Suppressor macrophage treated with lipopolysaccharide for 1 hour (primary cell): ENCODE data around the gene NECAB2.

Experiments
- DNase-seq, 3 donors: peaks; one replicate each; pipeline ENCODE4 v3.0.0-alpha.2; 2020 to 2022

NECAB2 gene

DNA sequence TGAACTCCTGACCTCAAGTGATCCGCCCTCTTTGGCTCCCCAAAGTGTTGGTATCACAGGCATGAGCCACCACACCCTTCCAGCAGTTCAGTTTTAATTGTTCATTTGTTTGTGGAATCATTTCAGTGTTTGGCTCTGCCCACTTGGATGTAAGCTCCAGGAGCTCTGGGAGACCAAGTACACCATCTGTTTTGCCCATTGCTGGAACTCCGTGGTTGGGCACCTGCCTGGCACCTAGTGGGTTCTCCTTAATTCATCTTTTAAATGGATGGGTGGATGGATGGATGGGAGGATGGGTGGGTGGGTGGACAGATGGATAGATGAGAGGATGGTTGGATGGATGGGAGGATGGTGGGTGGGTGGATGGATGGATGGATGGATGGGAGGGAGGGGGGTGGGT, 953 bp upstream of the NECAB2 start:
- DNase-seq, result no peak

DNA sequence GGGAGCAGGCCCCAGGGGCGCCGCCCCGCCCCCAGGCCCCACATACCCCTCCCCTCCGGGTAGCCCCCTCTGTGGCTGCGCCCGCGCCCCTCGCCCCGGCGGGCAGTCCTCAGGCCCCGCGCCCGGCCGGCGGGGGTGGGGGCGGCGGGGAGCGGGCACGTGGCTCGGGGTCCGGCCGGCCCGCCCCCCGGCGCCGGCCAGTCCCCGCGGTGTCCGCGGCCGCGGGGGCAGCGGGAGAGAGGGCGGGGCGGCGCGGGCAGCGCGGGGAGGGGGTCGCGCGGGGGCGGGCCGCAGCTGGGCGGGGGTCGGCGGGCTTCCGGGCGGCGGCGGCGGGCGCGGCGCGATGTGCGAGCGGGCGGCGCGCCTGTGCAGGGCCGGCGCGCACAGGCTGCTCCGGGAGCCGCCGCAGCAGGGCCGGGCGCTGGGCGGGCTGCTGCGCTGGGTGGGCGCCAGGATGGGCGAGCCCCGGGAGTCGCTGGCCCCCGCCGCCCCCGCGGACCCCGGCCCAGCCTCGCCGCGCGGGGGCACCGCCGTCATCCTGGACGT, 335 bp downstream of the NECAB2 start:
- DNase-seq, result peak in 1 of 3 donors; percentile 27

DNA sequence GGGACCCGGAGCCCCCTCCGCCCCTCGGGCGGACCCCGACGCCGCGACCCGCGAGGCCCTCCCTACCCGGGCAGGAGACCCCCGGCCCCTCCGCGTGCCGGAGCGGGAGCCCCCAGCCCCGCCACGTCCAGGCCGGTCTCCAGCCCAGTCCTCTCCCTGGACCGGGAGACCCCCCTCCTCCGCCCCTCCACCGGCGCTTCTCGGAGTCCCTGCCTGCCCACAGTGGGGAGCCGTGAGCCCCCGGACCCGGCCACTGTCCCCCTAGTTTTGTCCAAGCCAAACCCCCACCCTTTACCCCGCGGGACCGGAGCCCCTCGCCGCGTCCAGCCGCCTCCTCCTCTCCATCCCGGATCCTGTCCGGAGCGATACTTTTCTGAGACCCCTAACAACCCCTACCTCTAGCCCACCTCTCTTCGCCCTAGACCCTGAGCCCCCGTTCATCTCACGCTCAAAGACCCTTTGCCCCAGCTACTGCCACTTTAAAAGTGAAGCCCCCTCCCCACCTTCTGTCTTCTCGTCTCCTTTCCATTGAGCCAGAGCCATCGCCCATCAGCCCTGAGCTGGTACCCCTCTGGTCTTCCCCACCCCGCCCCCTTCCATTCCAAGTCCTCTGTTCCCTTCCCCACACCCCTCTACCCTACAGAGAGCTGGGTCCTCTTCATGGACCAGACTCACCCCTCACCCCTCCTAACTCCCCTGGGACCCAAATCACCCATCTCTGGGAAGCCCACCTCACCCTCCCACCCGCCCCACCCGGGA, 1.0 kb downstream of the NECAB2 start:
- no peak for DNase-seq

DNA sequence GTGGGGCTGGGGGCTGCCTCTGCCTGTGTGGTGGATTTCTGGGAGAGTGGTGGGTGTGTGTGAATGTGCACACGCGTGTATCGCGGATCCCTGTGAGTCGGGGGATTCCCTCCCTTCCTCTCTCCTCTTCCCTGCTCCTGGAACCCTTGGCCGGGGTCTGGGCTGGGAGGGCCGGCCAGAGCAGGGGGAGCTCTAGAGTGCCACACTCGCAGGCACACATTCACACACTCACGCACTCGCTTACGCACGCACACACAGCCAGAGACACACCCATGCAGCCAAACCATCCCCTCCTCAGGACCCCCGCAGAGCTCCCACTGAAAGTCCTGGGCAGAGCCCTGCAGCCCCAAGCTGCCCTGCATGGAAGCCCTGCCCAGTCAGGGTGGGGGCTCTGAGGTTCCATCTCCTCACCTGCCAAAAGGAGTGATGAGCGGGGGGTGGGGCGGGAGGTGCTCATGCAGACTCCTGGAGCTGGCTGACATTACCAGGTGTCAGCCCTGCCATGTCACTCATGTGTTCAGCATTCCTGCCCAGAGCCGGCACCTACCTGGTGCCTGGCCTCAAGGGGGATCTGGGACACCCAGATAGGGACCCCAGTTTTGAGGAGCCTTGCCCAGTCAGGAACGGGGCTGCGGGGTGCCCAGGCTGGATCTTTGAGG, 1.9 kb downstream of the NECAB2 start:
- no peak for DNase-seq

DNA sequence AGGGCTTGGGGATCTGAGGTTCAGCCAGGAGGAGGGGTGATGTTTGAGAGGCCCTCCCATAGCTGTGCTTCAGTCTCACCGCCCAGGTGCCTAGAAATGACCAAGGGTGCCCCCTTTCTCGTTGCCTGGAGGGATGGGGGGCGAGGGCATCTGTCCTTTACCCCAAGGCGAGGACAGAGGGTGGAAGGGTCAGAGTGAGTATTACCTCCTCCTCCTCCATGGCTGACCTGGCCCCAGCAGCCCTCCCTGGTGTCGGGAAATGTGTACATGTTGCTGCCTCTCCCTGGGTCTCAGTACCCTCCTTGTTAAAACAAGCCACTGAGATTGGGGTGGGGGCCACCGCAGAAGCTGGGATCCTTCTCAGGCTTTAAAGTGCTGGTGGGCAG, 2.4 kb downstream of the NECAB2 start:
- no peak for DNase-seq

DNA sequence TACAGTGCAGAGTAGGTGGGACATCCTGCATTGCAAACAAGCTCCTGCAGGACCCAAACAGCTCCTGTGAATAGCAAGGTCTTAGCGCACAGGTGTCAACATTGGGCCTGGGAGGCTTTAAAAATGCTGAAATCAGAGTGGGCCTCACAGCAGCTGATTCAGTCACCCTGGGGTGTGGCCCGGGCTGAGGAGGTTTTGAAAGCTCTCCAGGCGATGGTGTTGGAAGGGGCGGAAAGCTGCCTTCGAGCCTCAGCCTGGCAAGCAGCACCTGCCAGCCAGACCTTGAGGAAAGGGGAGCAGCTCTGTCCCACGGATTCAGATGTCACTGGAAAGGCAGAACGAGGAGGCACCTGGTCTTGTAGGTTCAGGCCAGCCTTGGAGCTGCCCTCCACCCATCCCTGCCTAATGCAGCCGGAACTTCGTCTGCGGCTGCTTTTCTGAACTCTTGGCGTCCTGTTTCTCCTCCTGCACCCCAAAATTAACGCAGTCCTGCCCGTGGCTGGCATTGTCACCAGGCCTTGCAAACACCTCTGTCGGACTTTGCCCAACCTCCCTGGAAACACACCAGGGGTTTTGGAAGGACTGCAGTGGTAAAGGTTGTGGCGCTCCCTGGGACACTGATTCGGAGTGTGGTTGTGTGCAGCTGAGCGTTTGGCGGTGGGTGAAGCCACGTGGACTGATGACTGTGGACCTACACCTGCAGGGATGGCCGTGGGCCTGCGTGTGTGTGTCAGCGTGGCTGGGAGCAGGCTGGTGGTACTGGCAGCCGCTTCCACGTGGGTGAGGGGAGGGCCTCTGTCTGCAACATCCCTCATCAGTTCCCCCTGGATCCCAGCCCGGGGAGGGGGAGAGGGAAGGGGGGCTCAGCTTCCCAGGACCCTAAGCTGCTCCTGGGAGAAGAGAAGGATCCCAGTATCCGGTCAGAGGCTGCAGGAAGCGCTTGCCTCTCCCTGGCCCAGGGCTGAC, 3.4 kb downstream of the NECAB2 start:
- no peak for DNase-seq

DNA sequence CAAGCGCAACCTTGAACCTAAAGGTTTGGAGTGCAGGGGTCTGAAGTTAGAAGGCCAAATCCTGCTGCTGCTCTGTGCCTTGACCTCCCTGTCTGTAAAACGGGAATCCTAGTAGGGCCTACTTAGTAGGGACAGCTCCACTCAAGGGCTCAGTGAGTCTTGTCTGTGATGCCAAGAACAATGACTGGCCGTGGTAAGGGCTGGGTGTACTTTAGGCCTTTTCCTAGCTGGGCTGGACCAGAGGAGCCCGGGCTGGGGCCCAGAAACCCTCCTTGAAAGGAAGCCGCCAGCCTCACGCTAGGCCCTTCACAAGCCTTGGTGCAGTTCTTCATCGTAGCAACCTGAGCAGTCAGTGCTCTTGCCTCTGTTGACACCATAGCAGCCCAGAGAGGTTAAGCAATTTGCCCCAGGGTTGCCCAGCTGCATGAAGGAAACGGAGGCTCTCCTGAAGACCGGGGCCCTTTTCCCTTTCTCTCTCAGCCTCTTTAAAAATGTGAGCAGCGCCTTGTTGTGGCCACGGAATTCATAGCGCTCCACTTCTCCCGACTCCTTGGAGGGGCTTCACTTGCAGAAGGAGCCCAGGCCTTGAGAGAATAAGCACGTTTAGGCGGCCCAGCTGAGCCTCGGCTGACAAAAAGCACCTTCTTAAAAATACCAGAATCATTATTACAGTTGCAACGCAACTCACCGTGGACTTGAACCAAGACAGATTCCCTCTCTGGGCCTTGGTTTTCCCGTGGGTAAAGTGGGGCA, 4.4 kb downstream of the NECAB2 start:
- no peak for DNase-seq

DNA sequence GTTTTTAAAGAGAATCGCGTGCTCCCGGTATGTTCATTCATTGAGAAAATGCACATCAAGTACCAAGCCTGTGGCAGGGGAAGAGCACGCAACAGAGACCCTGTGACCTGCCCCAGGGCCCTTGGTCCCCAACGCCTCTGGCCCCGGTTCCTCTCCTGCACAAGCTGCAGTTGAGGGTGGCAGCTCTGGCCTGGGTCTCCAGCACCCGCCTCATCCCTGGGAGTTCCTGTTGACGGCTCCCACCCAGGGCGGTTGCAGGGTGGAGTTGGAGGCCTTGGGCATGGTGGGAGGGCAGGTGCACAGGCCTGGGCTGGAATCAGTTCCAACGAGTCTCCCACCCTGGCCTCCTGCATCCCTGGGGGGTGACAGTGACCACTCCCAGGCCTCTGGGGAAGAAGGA, 5.0 kb downstream of the NECAB2 start:
- DNase-seq, result no peak

DNA sequence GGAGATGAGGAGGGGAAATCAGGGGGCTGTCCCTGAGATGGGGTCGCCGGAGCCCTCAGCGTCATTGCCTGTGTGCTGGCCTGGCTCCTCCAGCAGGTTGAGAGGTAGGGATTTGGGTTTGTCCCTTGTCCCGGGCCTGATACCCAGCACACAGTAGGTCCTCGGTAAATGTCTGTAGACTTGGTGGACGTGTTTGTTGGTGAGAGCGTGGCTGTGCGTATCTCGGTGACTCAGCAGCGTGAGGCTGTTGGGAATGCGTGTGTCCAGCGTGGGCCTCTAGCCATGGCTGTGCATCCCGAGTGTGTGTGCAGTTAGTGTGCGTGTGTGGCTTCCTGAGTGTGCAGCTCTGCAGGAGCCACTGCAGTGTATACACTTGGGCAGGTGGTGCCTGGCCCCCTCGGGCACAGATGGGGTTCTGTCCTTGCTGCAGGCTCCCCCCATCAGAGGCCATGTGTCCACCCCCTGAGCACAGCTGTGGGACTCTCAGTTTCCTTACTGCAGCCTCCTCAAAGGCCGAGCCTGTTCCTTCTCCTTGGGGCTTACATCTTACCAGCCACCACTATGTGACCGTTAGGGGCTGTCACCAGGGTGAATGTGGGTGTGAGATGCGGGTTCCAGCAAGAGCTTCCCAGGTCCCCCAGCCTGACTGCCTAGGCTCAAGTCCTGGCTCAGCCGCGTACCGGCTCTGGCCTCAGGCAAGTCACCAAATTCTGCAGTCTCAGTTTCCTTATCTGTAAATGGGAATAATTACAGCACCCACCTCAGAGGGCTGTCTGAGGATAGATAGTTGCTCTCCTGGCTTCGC, 5.7 kb downstream of the NECAB2 start:
- DNase-seq, result no peak

DNA sequence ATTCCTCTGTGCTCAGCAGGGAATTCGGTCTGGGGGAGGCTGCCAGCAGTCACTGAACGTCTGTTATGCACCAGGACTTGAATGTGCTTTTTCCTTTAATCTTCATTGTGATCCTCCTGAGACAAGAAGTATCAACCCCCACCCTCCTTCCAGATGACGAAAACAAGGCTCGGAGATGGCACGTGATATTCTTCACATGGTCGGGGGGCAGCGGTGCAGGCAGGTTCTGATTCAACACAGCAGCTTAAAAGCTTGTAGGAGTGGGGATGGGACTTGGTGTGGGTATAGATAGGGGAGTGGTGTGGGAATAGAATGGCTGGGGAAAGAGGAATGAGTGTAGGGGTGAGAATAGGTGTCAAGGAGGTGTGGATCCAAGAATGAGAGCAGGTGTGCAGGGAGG, 6.4 kb downstream of the NECAB2 start:
- no peak for DNase-seq

DNA sequence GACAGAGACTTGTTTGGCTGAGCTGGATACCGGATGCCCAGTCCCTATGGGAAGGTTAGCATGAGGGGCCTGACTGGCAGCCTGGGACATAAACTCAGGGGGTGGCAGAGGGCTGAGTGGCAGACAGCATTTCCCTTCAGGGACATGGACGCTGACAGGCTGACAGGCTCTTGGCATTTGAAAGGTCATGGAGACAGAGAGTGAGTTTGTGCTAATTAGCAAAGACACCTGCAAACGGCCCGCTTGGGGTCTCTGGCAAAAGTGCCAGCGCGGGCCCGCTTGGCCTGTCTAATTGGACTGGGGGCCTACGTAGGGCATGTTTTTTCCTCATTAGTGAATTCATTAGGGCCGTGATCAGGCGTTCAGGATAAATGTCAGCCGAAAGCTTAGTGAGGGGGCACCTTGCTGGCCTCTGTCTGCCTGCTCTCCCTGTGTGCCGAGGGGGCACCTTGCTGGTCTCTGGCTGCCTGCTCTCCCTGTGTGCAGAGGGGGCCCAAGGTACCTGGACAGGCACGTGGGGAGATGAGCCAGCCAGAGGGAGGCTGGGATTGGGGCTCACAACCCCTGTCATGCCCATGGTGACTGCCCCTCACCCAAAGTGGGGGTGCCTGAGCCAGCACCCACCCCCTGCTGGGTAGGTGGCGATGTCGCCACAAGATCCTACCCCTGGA, 7.7 kb downstream of the NECAB2 start:
- no peak for DNase-seq

DNA sequence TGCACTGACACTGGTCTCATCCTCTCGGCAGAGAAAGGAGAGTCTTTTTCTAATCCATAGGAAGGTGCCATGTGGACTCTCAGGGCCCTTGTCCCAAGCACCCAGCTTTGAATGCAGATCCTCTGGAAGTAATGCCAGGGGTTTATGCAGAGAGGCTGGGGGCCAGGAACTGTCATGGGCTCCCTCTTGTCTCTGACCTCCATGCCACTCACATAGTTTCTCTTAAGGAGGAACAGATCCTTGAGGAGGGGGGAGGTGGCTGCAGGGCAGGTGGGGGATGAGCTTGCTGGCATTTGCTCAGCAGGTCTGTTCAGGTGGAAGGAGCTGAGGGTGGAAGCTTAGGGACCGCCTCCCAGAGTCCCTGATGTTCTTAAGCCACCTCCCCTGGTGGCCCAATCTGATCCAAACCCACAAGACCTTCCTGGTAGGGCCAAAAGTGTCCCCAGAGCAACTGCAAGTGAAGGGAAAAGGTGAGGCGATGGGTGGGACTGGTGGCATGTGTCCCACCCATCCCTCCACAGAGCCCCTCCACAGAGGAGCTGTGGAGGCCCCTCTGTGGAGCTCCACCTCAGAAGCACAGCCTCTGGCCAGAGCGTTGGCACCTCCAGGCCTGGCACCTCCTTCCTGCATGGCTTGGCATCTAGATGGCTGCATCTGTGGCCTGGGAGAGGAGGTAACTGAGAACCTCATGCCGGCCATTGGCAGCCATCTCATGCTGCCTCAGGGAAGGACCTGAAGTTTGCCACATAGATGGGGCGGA, 9.2 kb downstream of the NECAB2 start:
- no peak for DNase-seq

DNA sequence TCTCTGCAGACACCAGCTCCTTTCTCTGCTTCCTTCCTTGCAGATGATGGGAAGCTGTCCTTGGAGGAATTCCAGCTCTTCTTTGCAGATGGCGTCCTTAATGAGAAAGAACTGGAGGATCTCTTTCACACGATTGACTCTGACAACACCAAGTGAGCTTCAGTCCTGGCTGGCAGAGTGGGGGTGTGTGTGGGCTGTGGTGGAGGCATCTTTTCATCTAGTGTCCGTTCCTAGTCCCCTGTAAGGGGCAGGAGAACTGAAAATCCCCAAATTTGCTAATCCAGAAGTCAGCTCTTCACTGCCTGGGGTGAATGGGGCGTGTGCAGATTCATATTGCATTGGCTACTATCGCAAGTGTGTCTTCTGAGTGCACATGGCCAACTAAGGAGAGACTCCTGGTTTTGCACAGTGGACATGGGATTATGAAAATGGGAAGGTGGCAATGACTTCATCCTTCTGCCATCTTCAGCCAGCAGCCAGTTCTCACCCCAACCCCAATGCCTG, 10.4 kb downstream of the NECAB2 start:
- no peak for DNase-seq

DNA sequence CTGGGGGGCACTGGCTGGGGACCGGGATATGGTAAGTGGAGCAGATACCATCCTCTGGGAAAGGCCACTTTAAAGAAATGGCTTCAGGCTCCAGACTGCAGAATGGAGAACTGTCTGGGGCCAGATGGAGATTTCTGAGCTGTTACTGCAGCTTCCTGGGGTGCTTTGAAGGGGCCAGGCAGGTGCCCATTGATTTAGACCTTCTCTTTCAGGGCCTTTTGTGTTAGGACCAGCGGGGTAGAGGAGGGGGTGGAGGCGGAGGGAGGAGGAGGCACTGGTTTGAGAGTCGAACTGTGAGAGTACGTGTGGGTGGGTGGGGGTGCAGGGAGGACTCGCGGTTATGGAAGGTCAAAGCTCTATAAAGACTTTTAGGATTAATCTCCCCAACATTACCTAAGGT, 11.4 kb downstream of the NECAB2 start:
- no peak for DNase-seq

DNA sequence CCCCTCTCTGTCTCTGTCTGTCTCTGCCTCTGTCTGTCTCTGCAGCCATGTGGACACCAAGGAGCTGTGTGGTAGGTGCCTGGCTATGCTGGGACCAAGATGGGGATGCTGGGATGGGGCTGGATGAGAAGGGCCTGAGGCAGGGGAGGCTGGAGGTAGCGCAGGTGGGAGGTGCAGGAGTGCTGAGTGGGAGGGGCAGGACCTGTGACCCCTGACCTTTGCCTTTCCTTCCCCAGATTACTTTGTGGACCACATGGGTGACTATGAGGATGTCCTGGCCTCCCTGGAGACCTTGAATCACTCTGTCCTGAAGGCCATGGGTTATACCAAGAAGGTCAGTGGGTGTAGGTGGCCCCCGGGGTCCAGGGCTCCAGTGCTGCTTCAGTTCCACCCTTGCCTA, 12.8 kb downstream of the NECAB2 start:
- DNase-seq, result no peak

DNA sequence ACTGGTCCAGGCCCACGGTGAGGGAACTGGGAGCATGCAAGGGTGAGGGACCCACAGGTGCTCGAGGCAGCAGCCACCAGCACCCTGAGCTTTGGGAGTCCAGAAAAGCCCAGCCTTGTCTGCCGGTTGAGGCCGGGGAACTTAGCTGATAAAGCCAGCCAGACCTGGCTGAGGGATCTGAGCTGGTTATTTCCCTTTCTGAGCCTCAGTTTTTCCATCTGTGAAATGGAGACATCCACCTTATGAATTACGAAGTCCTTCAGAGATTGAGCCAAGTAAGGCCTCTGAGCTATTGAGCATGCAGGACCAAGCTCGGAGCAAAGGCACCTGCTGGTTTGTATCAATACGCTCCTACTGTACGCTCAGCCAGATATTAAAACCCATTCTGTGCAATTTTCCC, 13.8 kb downstream of the NECAB2 start:
- no peak for DNase-seq

DNA sequence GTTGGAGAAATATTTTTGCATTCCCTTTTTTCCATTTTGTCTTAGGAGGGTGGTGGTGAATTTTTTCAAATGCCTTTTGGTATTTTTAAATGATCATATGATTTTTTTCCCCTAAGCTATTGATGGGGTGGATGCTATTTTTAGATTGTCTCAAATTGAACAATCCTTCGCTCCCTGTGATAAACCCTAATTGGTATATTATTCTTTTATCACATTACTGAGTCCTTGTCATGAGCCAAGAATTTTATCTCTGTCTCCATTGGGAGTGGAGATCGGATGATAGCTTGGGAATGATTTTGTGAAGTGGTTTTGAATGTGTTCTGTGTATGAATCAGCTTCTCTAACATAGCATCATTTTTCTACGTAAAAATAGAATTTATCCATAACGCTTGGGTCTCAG, 15.4 kb downstream of the NECAB2 start:
- no peak for DNase-seq

DNA sequence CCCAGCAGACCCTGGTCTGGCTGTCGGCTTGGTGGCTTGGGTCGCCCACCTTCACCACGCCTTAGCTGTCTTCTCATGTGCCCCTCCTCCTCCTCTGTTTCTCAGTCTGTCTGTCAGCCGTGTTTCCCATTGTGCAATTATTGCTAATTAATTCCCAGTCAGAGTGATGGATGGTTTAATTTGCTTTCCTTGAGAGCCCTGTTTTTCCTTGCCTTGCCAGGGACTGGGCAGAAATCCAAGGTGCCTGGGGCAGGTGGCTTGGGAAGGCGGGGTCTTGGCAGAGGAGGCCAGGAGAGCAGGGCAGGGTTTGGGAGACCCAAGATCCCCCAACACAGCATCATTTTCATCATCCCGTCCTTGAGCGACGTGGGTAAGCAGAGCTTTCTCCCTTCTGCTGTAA, 21.3 kb downstream of the NECAB2 start:
- no peak for DNase-seq

DNA sequence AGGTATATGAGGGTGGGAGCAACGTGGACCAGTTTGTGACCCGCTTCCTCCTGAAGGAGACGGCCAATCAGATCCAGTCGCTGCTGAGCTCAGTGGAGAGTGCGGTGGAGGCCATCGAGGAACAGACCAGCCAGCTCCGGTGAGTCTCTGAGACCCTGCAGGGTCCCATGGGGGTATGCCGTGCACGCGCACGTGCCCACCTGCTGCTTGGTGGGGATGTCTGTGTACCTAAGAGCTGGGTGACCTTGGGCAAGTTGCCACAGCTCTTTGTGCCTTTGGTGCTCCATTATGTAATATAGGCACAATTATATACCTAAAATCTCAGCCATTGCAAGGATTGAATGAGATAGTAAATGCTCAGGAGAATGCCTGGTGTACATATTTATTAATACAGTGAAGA, 22.4 kb downstream of the NECAB2 start:
- DNase-seq, result no peak

DNA sequence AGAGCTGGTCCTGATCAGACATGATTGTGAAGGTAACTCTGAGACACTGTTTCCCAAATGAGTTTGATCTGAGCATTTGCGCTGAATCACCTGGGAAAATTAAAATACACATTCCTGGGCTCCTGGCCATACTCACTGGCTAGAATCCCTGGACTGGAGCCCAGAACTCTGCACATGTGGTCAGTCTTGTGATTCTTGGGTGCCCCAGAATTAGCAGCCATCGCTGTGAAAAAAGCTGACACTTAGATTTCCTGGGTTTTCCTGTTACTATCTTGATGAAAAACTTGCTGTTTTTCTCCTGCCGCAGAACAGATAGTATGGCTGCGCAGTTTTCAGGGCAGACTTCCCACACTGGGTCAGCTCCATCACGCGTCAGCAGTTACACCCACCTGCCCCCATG, 24.6 kb downstream of the NECAB2 start:
- DNase-seq, result no peak
